ENCODE data around the gene LZTR1.

Gene LZTR1

DNA sequence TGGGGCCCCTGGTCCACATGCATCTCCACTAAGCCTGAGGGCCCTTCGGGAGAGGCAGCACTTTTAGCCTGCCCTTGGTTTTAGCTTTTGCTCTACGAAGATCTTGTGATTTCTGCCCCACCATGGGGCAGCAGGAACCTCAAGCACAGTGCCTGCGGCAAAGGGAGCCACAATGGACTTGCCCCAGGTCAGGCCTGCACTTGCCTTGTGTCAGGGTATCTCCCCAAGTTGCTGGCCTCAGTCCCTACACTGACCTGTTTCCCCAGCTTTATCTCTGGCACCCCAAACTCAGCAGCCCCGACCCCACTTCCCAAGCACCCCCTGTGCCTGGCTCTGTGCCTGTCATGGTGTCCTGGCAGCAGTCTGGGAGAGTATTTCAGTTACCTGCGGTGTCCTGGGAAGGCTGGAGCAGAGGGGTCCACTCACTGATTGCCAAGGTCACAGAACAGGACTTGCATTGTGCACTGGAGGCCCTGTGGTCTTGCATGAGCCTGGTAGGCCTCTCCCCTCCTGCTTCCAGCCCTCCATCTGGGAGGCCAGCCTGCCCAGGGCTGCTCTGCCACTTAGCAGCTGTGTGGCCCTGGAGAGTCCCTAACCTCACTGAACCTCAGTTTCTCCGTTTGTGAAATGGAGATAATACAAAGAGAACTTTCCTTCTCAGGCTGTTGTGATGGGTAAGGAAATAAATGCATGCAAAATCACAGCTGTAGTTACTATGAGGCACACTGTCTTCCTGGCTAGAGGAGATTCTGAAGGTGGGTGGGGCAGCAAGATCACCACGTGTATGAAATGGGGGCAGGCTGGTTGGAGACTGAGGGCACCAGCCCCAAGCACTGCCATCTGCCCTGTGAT lies 18.7 kb upstream of the LZTR1 start:
- H3K9me3 ChIP-seq (ENCODE audit: insufficient read depth, low read depth, low read length), result no peaks in the 10 kb centered on the region
- no peaks in the 10 kb centered on the region for H3K36me3 ChIP-seq (ENCODE audit: insufficient read depth, low read depth, low read length)
- no peak overlapping the region for H3K27ac ChIP-seq (ENCODE audit: low read length)
- peaks cover 11% of the 10 kb centered on the region for H3K4me1 ChIP-seq (ENCODE audit: insufficient read depth, low read length)
- no peak overlapping the region for H3K9ac ChIP-seq (ENCODE audit: low read depth, low read length)
- H3K4me3 ChIP-seq (ENCODE audit: low read length), result no peak overlapping the region
- H3K27me3 ChIP-seq (ENCODE audit: insufficient read depth, low read length), result peaks cover 67% of the 10 kb centered on the region

DNA sequence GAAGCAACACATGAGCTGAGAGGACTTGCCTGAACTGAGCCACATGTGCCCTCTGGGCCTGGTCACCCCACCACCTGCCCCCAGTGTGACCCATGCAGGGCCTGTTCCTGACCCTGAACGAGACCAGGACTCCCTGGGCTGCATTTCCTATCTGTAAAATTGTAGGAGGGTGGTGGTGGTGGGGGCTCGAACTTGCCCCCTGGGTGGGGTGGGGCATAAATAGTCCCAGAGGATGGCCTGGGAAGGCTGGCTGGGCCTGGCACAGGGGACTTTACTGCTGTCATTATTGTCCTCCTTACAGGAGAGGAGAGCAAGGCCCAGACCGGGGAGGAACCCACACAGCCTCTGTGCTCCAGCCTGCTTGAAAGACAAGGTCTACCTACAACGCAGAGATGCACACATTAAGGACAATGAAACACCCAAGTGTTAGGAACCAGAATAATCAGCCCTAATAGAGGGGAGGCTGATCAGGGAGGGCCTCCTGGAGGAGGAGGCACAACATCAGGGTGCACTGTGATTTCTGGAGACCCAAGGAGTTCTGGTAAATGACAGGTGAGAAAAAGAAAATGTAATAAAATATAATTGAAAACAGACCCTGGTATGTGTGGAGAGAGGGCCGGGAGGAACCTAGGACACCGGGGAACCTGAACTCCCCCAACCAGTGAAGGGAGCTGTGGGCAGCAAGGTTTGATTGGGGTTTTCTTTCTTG lies 17.9 kb upstream of the LZTR1 start:
- no peak overlapping the region for H3K27ac ChIP-seq (ENCODE audit: low read length)
- peaks cover 11% of the 10 kb centered on the region for H3K4me1 ChIP-seq (ENCODE audit: insufficient read depth, low read length)
- H3K36me3 ChIP-seq (ENCODE audit: insufficient read depth, low read depth, low read length), result no peaks in the 10 kb centered on the region
- H3K4me3 ChIP-seq (ENCODE audit: low read length), result peak overlapping the region; percentile 51; the same call in 1 of the 2 replicates
- peaks cover 70% of the 10 kb centered on the region for H3K27me3 ChIP-seq (ENCODE audit: insufficient read depth, low read length)
- H3K9ac ChIP-seq (ENCODE audit: low read depth, low read length), result no peak overlapping the region; the same call in 1 of the 2 replicates
- H3K9me3 ChIP-seq (ENCODE audit: insufficient read depth, low read depth, low read length), result no peaks in the 10 kb centered on the region

DNA sequence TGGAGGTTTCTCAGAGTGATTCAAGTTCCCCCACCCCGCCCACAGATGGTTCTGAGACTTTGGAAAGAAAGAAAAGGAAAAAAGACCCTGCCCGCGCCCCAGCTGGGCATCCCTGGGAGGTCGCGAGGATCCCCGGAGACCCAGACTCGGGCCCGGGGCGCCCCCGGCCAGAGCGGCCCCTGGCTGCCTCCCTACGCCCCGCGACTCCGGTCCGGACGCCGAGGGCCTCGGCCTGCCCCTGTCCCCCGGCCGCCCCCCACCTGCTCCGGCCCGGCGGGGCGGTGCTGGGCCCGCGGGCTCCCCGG lies 17.3 kb upstream of the LZTR1 start:
- Histone ChIP-seq H3K4me3 (ENCODE audit: low read length) (peak overlapping the region; percentile 51; the same call in 1 of the 2 replicates), H3K9ac (ENCODE audit: low read depth, low read length) (no peak overlapping the region; the same call in 1 of the 2 replicates), H3K27me3 (ENCODE audit: insufficient read depth, low read length) (peaks cover 74% of the 10 kb centered on the region), H3K36me3 (ENCODE audit: insufficient read depth, low read depth, low read length) (no peaks in the 10 kb centered on the region), H3K9me3 (ENCODE audit: insufficient read depth, low read depth, low read length) (no peaks in the 10 kb centered on the region), H3K4me1 (ENCODE audit: insufficient read depth, low read length) (peaks cover 11% of the 10 kb centered on the region), H3K27ac (ENCODE audit: low read length) (no peak overlapping the region)

DNA sequence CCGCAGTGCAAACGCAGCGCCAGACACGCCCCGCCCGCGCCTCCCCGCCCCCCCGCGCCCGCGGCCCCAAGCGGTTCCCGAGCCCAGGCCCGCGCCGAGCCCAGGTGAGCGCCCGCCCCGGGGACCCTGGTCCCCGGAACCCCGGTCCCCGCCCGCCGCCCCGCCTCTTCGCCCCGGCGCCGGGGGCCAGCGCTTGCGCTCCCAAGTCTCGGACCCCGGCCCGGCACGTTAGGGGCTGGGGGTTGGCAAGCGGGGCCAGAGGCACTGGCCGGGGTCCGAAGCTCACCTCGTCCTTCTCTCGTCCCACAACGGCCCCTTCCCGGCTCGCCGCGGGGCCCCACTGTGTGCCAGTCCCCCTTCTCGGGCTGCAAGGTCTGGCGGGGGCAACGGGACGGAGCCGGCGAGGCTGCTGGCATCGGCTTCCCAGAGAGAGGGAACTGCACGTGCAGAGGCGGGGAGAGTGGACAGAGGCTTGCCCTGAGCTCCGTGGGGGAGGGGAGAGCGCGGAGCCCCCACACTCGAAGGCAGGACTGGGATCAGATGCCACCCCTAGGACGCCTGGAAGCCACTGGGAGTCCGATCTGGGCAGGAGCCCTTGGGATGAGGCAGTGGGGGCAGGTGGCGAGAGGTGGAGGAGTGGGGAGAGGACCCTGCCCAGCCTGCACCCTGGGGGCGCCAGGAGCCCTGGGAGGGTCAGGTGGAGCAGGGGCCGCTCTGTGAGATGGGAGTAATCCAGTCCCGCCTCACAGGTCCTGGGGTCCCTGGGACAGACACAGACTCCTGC lies 16.8 kb upstream of the LZTR1 start:
- Histone ChIP-seq H3K27me3 (ENCODE audit: insufficient read depth, low read length) (peaks cover 80% of the 10 kb centered on the region), H3K27ac (ENCODE audit: low read length) (no peak overlapping the region), H3K4me3 (ENCODE audit: low read length) (peak overlapping the region; percentile 45; the same call in 1 of the 2 replicates), H3K4me1 (ENCODE audit: insufficient read depth, low read length) (peaks cover 11% of the 10 kb centered on the region), H3K9me3 (ENCODE audit: insufficient read depth, low read depth, low read length) (no peaks in the 10 kb centered on the region), H3K36me3 (ENCODE audit: insufficient read depth, low read depth, low read length) (no peaks in the 10 kb centered on the region), H3K9ac (ENCODE audit: low read depth, low read length) (no peak overlapping the region)

DNA sequence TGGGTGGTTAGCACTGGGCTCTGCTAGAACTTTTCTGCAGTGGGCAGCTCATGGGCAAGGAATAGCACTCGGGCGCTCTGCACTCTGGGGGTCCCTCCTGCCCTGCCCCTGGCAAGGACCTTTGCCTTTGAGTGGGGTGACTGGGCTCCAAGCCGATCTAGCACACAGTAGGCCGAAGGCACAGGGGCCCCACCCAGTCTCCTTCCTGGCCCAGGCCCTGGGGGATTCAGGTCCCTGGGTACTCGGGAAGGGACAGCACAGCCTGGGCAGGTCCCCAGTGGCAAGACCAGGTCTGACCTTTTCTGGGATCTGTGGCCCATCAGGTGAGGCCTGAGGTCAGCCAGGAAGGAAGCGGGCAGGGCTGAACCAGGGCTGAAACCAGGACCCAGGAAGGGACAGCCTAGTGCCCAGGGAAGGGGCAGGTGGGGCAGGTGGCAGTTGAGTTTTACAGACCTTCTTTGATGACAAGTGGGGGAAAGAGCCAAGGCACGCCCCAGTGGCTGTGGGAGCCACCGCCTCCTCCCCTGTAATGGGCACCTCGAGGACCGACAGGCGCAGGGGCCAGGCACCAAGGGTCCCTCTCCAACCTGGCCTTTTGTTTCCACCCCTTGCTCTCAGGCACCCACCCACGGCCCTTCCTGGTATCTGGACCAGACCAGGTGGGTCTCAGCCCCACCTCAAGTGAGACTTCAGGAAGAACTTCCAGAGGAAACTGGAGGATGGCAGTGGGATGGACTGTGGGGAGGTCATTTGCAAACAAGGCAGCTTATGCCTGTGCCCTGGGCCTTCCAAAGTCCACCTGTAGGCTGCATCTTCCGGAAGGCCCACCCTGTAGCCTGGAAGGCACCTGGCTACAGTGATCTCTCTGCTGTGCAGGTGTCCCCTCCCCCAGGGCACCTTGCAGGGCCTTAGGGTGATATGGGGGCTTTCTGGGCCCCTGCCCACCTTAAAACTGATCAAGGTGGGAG lies 15.9 kb upstream of the LZTR1 start:
- Histone ChIP-seq H3K4me3 (ENCODE audit: low read length) (no peak overlapping the region), H3K4me1 (ENCODE audit: insufficient read depth, low read length) (peaks cover 13% of the 10 kb centered on the region), H3K27ac (ENCODE audit: low read length) (no peak overlapping the region), H3K9me3 (ENCODE audit: insufficient read depth, low read depth, low read length) (no peaks in the 10 kb centered on the region), H3K36me3 (ENCODE audit: insufficient read depth, low read depth, low read length) (no peaks in the 10 kb centered on the region), H3K27me3 (ENCODE audit: insufficient read depth, low read length) (peaks cover 80% of the 10 kb centered on the region), H3K9ac (ENCODE audit: low read depth, low read length) (no peak overlapping the region)

DNA sequence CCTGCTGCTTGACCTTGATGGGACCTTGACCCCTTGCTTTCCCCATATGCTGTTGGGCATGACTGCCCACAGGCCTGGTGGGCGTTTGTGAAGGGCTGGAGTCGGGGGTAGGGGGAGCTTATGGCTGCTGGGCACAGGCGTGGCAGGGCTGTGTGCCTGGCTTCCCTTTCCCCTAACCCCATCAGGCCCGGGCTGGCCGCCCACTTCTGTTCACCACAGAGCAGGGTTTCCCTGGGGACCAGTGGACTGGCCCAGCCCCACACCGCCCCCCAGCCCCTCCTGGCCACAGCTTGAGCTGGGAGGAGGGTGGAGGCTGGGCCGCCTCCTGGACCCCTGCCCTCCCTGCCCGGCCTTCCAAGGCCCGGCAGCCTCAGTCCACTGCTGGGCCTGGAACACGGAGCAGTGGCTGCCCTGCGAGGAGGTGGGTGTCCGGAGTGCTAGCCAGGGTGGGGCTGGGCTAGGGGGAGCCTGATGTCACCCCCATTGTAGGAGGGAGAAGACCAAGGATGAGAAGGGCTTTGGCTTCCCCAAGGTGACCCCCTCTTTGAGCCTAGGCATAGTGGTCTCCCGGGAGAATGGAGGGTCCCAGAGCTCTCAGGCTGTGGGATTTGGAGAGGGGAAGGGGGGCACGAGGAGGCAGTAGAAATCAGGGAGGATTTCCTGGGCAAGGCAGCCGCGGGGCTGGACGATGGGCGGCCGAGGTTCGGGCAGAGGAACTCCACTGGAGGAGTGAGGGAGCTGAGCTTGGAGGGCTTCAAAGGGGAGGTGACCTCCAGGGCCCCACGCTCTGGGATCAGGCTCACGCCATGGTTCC lies 15.0 kb upstream of the LZTR1 start, which contains the start of gene AIFM3:
AIFM3 (plus strand) TSS at position 373 of the 814 bp plus-strand sequence. CDS start 690 bp downstream, outside the sequence.
- H3K36me3 ChIP-seq (ENCODE audit: insufficient read depth, low read depth, low read length), result no peaks in the 10 kb centered on the region
- H3K27ac ChIP-seq (ENCODE audit: low read length), result no peak within 1 kb of the TSS
- no peaks in the 10 kb centered on the region for H3K9me3 ChIP-seq (ENCODE audit: insufficient read depth, low read depth, low read length)
- H3K9ac ChIP-seq (ENCODE audit: low read depth, low read length), result no peak within 1 kb of the TSS
- H3K27me3 ChIP-seq (ENCODE audit: insufficient read depth, low read length), result peaks cover 79% of the 10 kb centered on the region
- peak within 1 kb of the TSS; percentile 30; the same call in 1 of the 2 replicates for H3K4me3 ChIP-seq (ENCODE audit: low read length)
- H3K4me1 ChIP-seq (ENCODE audit: insufficient read depth, low read length), result peaks cover 17% of the 10 kb centered on the region

DNA sequence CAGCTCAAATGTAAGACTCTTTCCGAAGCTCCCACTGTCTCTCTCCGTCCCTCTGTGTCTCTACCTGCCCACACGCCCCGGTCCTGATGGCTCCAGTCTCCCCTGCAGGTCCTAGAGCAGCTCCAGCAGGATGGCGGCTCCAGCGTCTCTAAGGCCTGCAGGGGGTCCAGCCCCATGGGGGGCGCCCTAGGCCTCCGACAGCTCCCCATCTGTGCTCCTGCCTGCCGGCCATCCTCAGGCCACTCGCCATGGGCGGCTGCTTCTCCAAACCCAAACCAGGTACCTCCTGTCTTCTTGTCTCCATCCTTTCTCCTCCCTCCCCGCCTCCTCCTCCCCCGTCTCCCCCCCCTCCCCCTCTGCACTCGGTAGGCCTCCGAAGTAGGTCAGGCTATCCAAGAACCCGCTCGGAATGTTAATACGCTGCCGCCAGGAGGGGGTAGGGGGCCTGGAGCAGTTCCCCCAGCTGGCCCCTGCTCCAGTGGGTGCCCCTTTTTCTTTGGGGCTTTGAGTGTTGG lies 14.3 kb upstream of the LZTR1 start:
- Histone ChIP-seq H3K36me3 (ENCODE audit: insufficient read depth, low read depth, low read length) (no peaks in the 10 kb centered on the region), H3K4me1 (ENCODE audit: insufficient read depth, low read length) (peaks cover 17% of the 10 kb centered on the region), H3K9ac (ENCODE audit: low read depth, low read length) (no peak overlapping the region), H3K9me3 (ENCODE audit: insufficient read depth, low read depth, low read length) (no peaks in the 10 kb centered on the region), H3K27me3 (ENCODE audit: insufficient read depth, low read length) (peaks cover 73% of the 10 kb centered on the region), H3K27ac (ENCODE audit: low read length) (no peak overlapping the region), H3K4me3 (ENCODE audit: low read length) (peak overlapping the region; percentile 30; the same call in 1 of the 2 replicates)

DNA sequence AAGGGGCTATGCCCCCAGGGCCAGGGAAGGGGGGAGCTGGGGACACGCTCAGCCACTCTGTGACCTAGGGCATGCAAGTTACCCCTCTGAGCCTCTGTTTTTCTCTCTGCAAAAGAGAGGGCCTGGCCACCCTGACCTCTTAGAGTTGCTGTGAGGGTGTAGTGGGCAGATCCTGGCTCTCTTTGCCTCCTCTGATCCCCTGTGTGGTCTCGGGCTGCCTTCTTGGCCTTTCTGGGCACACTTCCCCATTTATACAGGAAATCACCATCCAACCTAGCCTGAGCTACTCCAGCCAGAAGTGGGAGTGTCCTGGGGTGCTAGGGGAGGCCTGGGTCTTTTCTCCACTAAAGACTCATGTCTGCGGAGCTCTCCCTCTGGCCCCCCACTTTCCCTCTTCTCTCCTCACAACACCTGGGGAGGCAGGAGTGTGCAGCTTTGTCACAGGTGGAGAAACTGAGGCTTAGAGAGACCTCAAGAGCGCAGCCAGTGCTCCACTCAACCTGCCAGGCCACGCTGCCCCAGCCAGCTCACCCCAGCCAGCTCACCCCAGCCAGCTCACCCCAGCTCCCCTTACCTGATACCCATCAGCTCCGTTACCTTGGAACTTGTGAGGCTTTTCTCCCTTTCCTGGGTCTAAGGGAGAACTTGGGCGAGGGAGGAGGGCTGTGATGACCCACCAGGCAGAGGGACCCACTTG lies 13.7 kb upstream of the LZTR1 start:
- peaks cover 66% of the 10 kb centered on the region for H3K27me3 ChIP-seq (ENCODE audit: insufficient read depth, low read length)
- H3K9ac ChIP-seq (ENCODE audit: low read depth, low read length), result no peak overlapping the region
- H3K9me3 ChIP-seq (ENCODE audit: insufficient read depth, low read depth, low read length), result no peaks in the 10 kb centered on the region
- H3K4me1 ChIP-seq (ENCODE audit: insufficient read depth, low read length), result peaks cover 17% of the 10 kb centered on the region
- H3K27ac ChIP-seq (ENCODE audit: low read length), result no peak overlapping the region
- H3K4me3 ChIP-seq (ENCODE audit: low read length), result no peak overlapping the region
- no peaks in the 10 kb centered on the region for H3K36me3 ChIP-seq (ENCODE audit: insufficient read depth, low read depth, low read length)

DNA sequence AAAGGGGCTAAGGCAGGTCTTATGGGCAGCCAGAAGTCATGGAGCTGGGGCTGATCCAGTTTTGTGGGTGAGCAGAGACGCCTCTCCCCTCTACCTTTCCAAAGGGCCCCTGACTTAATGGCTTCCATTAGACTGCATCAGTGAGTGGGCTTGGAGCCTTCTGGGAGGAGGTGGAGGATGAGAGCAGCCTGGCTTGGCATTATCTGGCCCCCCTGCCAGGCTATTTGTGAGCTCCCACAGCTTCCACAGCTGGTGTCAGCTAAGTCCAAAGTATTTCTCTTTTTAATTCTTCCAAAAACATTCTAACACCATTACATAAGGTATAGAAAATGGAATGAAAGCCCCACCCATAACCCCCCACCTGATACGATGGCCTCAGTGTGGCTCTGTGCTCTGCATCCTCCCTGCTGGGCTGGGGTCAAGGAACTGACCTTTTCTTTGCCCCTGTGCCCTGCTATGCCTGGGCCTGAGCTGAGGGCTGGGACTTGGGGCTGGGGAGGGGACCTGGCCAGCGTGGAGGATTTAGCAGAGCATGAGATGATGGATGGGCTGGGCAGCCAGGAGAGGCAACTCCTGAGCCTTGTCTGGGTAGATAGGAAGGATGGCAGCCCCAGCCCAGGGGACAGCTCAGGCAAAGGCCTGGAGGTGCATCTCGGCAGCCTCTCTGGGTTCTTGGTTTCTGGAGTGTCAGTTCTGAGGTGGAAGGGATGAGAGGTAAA lies 11.0 kb upstream of the LZTR1 start:
- H3K4me1 ChIP-seq (ENCODE audit: insufficient read depth, low read length), result peaks cover 17% of the 10 kb centered on the region; the same call in 1 of the 2 replicates

More for the DNA sequence above, 11.0 kb upstream of the LZTR1 start:
- Histone ChIP-seq H3K4me3 (ENCODE audit: low read length) (no peak overlapping the region), H3K9ac (ENCODE audit: low read depth, low read length) (no peak overlapping the region), H3K36me3 (ENCODE audit: insufficient read depth, low read depth, low read length) (no peaks in the 10 kb centered on the region), H3K27ac (ENCODE audit: low read length) (no peak overlapping the region), H3K27me3 (ENCODE audit: insufficient read depth, low read length) (peaks cover 45% of the 10 kb centered on the region), H3K9me3 (ENCODE audit: insufficient read depth, low read depth, low read length) (no peaks in the 10 kb centered on the region)

Data from iPS-20b (cell line).